GM19397 (cell line): ENCODE results near the gene PM20D1.
A peak's percentile ranks its signal among the peaks of the same experiment; 100 is the strongest.

Experiments
- ATAC-seq: cut with Tn5 transposase; IDR thresholded peaks from one replicate; pipeline ENCODE4 v1.9.1; 2021; ENCODE audit warnings: mild to moderate bottlenecking, moderate library complexity; ENCODE audit not compliant: unreplicated experiment

The PM20D1 gene

GRCh38 chr1:205805082-205805711 is 44.7 kb downstream of the PM20D1 start:
- no peak for ATAC-seq

GRCh38 chr1:205804605-205805004 is 45.3 kb downstream of the PM20D1 start:
- ATAC-seq: no peak

GRCh38 chr1:205803986-205804385 is 45.9 kb downstream of the PM20D1 start:
- no peak for ATAC-seq

GRCh38 chr1:205802060-205802459 is 47.9 kb downstream of the PM20D1 start:
- ATAC-seq: no peak

- ATAC-seq: no peak
Measured at GRCh38 chr1:205800981-205801703, 48.8 kb downstream of the PM20D1 start.

GRCh38 chr1:205800427-205800826 is 49.5 kb downstream of the PM20D1 start:
- no peak for ATAC-seq

GRCh38 chr1:205798577-205798976 is 51.4 kb downstream of the PM20D1 start:
- no peak for ATAC-seq

- no peak for ATAC-seq
Measured at GRCh38 chr1:205797168-205797567, 52.8 kb downstream of the PM20D1 start.

- peak; percentile 49 for ATAC-seq
Measured at GRCh38 chr1:205794011-205794730, 55.8 kb downstream of the PM20D1 start.

- peak; percentile 8 for ATAC-seq
Measured at GRCh38 chr1:205792961-205793673, 56.8 kb downstream of the PM20D1 start.

- ATAC-seq: peak; percentile 54
Measured at GRCh38 chr1:205792481-205792881, 57.5 kb downstream of the PM20D1 start.

GRCh38 chr1:205791568-205792180 is 58.3 kb downstream of the PM20D1 start:
- ATAC-seq: no peak

- ATAC-seq: no peak
Measured at GRCh38 chr1:205787287-205787916, 62.5 kb downstream of the PM20D1 start.

GRCh38 chr1:205786601-205787000 is 63.3 kb downstream of the PM20D1 start:
- no peak for ATAC-seq

GRCh38 chr1:205785446-205785845 is 64.5 kb downstream of the PM20D1 start:
- ATAC-seq: no peak

- no peak for ATAC-seq
Measured at GRCh38 chr1:205783904-205784303, 66.0 kb downstream of the PM20D1 start.

- ATAC-seq: no peak
Measured at GRCh38 chr1:205783433-205783795, 66.5 kb downstream of the PM20D1 start.

GRCh38 chr1:205782627-205783432 is 67.1 kb downstream of the PM20D1 start:
- ATAC-seq: no peak

- no peak for ATAC-seq
Measured at GRCh38 chr1:205780335-205780734, 69.6 kb downstream of the PM20D1 start.
